GM12872 (cell line): Measurements from ENCODE around the gene PEX11A.
A peak's percentile ranks its signal among the peaks of the same experiment; 100 is the strongest.

ENCODE experiments used
- CTCF ChIP-seq: IDR thresholded peaks from 3 replicates; pipeline ENCODE4 v1.5.1; 2011; ENCODE audit warnings: low read depth, mild to moderate bottlenecking, low read length, moderate library complexity; ENCODE audit not compliant: insufficient read depth

Gene PEX11A

GRCh38 chr15:89652666-89653065 lies 37.9 kb downstream of the PEX11A start:
- TF ChIP-seq CTCF: no peak

GRCh38 chr15:89652131-89652530 lies 38.4 kb downstream of the PEX11A start:
- no peak for TF ChIP-seq CTCF

- no peak for TF ChIP-seq CTCF
Observed at GRCh38 chr15:89649716-89650115, 40.8 kb downstream of the PEX11A start.

- TF ChIP-seq CTCF: no peak
Observed at GRCh38 chr15:89649013-89649625, 41.4 kb downstream of the PEX11A start.

- no peak for TF ChIP-seq CTCF
Observed at GRCh38 chr15:89648106-89649012, 42.2 kb downstream of the PEX11A start.

- TF ChIP-seq CTCF: peak; percentile 93
Observed at GRCh38 chr15:89647191-89647851, 43.2 kb downstream of the PEX11A start.

GRCh38 chr15:89646416-89647141 lies 44.0 kb downstream of the PEX11A start:
- TF ChIP-seq CTCF: no peak
